Endodermal cell (in vitro differentiated cells): ENCODE results near the gene SUFU. TPM values are rescaled to one million over a fixed set of nuclear protein-coding genes. Genes with fewer than 3 reads are reported as not detected.
A peak's percentile ranks its signal among the peaks of the same experiment; 100 is the strongest.

Experiments
- DNase-seq: peaks from one replicate; pipeline ENCODE4 v3.0.0-alpha.2; 2017
- H3K27ac ChIP-seq: 2 replicates; pipeline ENCODE4 v1.5.1; 2013; ENCODE audit warnings: mild to moderate bottlenecking, low read depth, low read length, moderate library complexity
- H3K27me3 ChIP-seq: 2 replicates; pipeline ENCODE4 v1.6.1; 2013; ENCODE audit warnings: mild to moderate bottlenecking, low read length, moderate library complexity; ENCODE audit not compliant: insufficient read depth, control insufficient read depth, poor library complexity, severe bottlenecking
- H3K36me3 ChIP-seq: 2 replicates; pipeline ENCODE4 v1.7.0; 2013; ENCODE audit warnings: mild to moderate bottlenecking, low read length, moderate library complexity; ENCODE audit not compliant: control insufficient read depth, insufficient read depth
- H3K4me1 ChIP-seq: one replicate; pipeline ENCODE4 v1.7.0; 2013; ENCODE audit warnings: low read length; ENCODE audit not compliant: control insufficient read depth, insufficient read depth
- H3K4me3 ChIP-seq: 2 replicates; pipeline ENCODE4 v1.5.1; 2013; ENCODE audit warnings: mild to moderate bottlenecking, low read length, moderate library complexity
- H3K9ac ChIP-seq: 2 replicates; pipeline ENCODE4 v1.6.1; 2013; ENCODE audit warnings: mild to moderate bottlenecking, low read length, moderate library complexity; ENCODE audit not compliant: poor library complexity, severe bottlenecking; ENCODE audit errors: extremely low read depth
- H3K9me3 ChIP-seq: 2 replicates; pipeline ENCODE4 v1.6.1; 2013; ENCODE audit warnings: mild to moderate bottlenecking, low read length, moderate library complexity; ENCODE audit not compliant: control insufficient read depth
- H3K27ac Mint-ChIP-seq: 2 replicates; pipeline ENCODE4 v1.8.0; 2020; ENCODE audit warnings: mixed read lengths
- H3K27me3 Mint-ChIP-seq: 2 replicates; pipeline ENCODE4 v1.8.0; 2021; ENCODE audit warnings: mild to moderate bottlenecking, mixed read lengths; ENCODE audit not compliant: insufficient read depth
- H3K36me3 Mint-ChIP-seq: 2 replicates; pipeline ENCODE4 v1.8.0; 2020; ENCODE audit warnings: low read depth, mixed read lengths
- H3K4me1 Mint-ChIP-seq: 2 replicates; pipeline ENCODE4 v1.8.0; 2020; ENCODE audit warnings: mixed read lengths
- H3K4me3 Mint-ChIP-seq: 2 replicates; pipeline ENCODE4 v1.8.0; 2020; ENCODE audit warnings: mild to moderate bottlenecking, moderate library complexity, mixed read lengths
- H3K9me3 Mint-ChIP-seq: 2 replicates; pipeline ENCODE4 v1.8.0; 2020; ENCODE audit warnings: mild to moderate bottlenecking, mixed read lengths
- CTCF ChIP-seq: fragments of 200-600 bp; sonication (generic); conservative IDR thresholded peaks from 2 replicates; pipeline ENCODE4 v1.5.0; 2021; ENCODE audit warnings: antibody characterized with exemption, mild to moderate bottlenecking
- WGBS, 2 experiments: methylation state at CpG; one replicate each; pipeline versions ENCODE4 v1.1.5 to v1.1.7; 2013; ENCODE audit warnings: missing lambda C conversion rate in 2 of 2, mixed read lengths in 1 of 2; ENCODE audit not compliant: insufficient coverage in 1 of 2, insufficient read length in 1 of 2; 5-methylcytosine and 5-hydroxymethylcytosine counted together
- total RNA-seq, 2 donors: library from RNA; stranded (reverse); fragmentation: NEBNext Ultra II Directional in 1 of 2; extraction: Animal tissue kit (Norgen Biotek cat#: 25700) in 1 of 2; gene quantifications; 2 replicates in 1 of 2; 3 replicates in 1 of 2; pipeline ENCODE4 v1.2.1, GENCODE V29; 2021

Gene SUFU
- total RNA-seq, 2 donors from 2014 or later: 19.1 to 20.6 TPM

GRCh38 chr10:102542800-102543418, 39.1 kb downstream of the SUFU start:
- H3K27me3 Mint-ChIP-seq: no peaks in the 10 kb centered on the region
- Histone ChIP-seq H3K4me3 (no peak overlapping the region), H3K27me3 (no peaks in the 10 kb centered on the region), H3K4me1 (no peaks in the 10 kb centered on the region), H3K36me3 (peaks cover 3% of the 10 kb centered on the region), H3K27ac (peak overlapping the region; percentile 49), H3K9me3 (no peaks in the 10 kb centered on the region), H3K9ac (no peak overlapping the region)
- peak; percentile 30 for DNase-seq
- H3K9me3 Mint-ChIP-seq: no peaks in the 10 kb centered on the region
- WGBS, 2 experiments: 93 to 94% methylated on average over 4 to 7 of the region's 8 CpGs
- H3K36me3 Mint-ChIP-seq: peaks cover 1% of the 10 kb centered on the region
- H3K4me1 Mint-ChIP-seq: peaks cover 2% of the 10 kb centered on the region
- no peak overlapping the region for H3K27ac Mint-ChIP-seq
- H3K4me3 Mint-ChIP-seq: no peak overlapping the region
- no peak for TF ChIP-seq CTCF

- H3K9me3 Mint-ChIP-seq: no peaks in the 10 kb centered on the region
- peaks cover 8% of the 10 kb centered on the region for H3K36me3 Mint-ChIP-seq
- H3K27me3 ChIP-seq: no peaks in the 10 kb centered on the region
- peak; percentile 13 for DNase-seq
- no peaks in the 10 kb centered on the region for H3K9me3 ChIP-seq
- H3K4me1 ChIP-seq: no peaks in the 10 kb centered on the region
- peaks cover 8% of the 10 kb centered on the region for H3K36me3 ChIP-seq
- 92% methylated on average over 6 of the region's 7 CpGs; no CpG with 5 or more reads in 1 of the 2 experiments for WGBS, 2 experiments
- H3K27ac Mint-ChIP-seq: no peak overlapping the region
- no peak overlapping the region for H3K27ac ChIP-seq
- no peaks in the 10 kb centered on the region for H3K27me3 Mint-ChIP-seq
- H3K4me3 ChIP-seq: no peak overlapping the region
- H3K9ac ChIP-seq: no peak overlapping the region
- H3K4me1 Mint-ChIP-seq: no peaks in the 10 kb centered on the region
- no peak for TF ChIP-seq CTCF
- no peak overlapping the region for H3K4me3 Mint-ChIP-seq
These were observed 41.6 kb downstream of the SUFU start for GRCh38 chr10:102545265-102545871.

DNA sequence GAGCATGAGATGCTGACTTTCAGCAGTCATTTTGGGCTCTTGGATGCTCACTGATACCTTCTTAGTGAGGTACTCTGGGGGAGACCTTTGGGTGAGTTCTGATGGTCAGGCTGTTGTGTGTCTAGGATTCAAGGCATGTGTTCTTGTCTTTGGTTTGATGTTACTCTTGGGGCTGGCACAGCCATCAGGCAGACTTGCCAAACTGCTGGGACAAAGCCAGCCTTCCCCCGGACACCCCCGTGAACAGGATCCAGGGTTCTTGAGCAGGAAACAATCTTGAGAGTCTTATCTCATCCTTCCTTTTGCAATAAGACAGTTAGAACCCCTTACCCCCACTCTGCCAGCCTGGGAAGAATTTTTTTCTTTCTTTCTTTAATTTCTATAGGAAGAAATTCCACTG, 42.2 kb downstream of the SUFU start:
- Histone ChIP-seq H3K36me3 (peaks cover 10% of the 10 kb centered on the region), H3K4me1 (no peaks in the 10 kb centered on the region), H3K27ac (peak overlapping the region; percentile 44), H3K9me3 (no peaks in the 10 kb centered on the region), H3K27me3 (no peaks in the 10 kb centered on the region), H3K9ac (no peak overlapping the region), H3K4me3 (no peak overlapping the region)
- Mint-ChIP-seq H3K9me3 (no peaks in the 10 kb centered on the region), H3K27ac (no peak overlapping the region), H3K27me3 (no peaks in the 10 kb centered on the region), H3K4me3 (no peak overlapping the region), H3K36me3 (peaks cover 14% of the 10 kb centered on the region), H3K4me1 (no peaks in the 10 kb centered on the region)
- no peak for DNase-seq
- 91 to 100% methylated on average over 2 of the region's 2 CpGs for WGBS, 2 experiments
- no peak for TF ChIP-seq CTCF
